SK-N-MC (cell line): ENCODE data around the gene NAA10.

Experiments
- EZH2 ChIP-seq: fragments of 200-600 bp; sonication (generic); IDR thresholded peaks from one replicate; pipeline ENCODE4 v1.6.1; 2017; ENCODE audit warnings: antibody characterized with exemption
- POLR2AphosphoS5 ChIP-seq: IDR thresholded peaks from 2 replicates; pipeline ENCODE4 v1.6.1; 2012; ENCODE audit warnings: mild to moderate bottlenecking, low read depth, low read length, borderline replicate concordance

GRCh38 chrX:153951683-153952372 is 17.0 kb upstream of the NAA10 start:
- TF ChIP-seq POLR2AphosphoS5 = no peak
- TF ChIP-seq EZH2 = no peak
